ENCODE results near the gene CLBA1. TPM values are rescaled to one million over a fixed set of nuclear protein-coding genes. Genes with fewer than 3 reads are reported as not detected.

The CLBA1 gene
- total RNA-seq (2014; rRNA removed) (19.2 and 27.5 TPM in 2 replicates), Bru-seq, nascent RNA (percentile 57 among the genes with signal in this experiment), BruChase-seq, experiment 1, labeled RNA remaining after a 6-hour chase (percentile 66 among the genes with signal in this experiment), BruChase-seq, experiment 2, labeled RNA remaining after a 2-hour chase (percentile 62 among the genes with signal in this experiment)
- long read RNA-seq, transcript CLBA1-202 (5 exons, 2,370 nt) = major isoform, 29 of 63 reads
- long read RNA-seq, partial matches to known transcripts = 1 of 63 reads
- long read RNA-seq, other reads (novel, unspliced or antisense) = 29 of 63 reads

DNA sequence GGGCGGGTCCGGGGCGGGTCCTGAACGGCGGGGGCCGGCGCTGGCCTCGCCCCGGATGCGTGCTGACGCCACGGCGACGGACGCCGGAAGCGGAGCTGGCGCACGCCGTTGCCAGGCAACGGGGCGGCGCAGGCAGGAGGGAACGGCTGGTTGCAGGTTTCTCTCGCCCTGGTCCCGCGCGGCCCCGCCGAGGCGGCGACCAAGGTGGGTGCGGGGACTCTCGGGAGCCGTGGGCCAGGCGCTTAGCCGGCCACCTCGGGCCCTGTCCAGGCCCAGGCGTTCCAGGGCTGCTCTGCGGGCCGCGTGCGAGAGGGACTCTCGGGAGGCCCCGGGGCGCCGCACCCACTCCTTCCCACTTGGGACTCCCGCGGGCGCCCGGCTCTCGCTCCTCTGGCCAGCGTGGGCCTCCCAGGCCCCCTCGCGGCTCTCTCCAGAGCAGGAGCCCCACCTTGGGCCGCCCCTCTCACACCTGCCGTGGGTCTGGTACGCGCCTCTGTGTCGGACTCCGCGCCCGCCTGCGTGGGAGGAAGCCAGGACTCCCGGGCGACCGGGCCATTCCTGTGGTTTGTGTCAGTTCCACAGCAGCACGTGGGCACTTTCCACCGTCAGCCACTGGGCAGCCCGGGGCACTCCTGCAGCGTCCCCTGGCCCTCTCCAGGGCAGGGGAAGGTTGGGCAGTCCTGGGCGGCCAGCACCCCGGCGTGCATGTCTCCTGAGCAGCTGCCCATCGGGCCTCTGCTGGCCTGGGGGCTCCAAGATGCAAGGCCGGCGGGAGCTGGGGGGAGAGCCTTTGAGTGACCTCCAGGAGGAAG is at the start of gene CLBA1:
CLBA1 (plus strand) TSS at position 114 of the 812 bp plus-strand sequence; CDS start at position 758, 644 bp downstream.
- Histone ChIP-seq H3F3A (ENCODE audit: low read length, unreplicated experiment) (no peaks in the 10 kb centered on the region), H3K9me3 (ENCODE audit: low read length) (no peaks in the 10 kb centered on the region), H3K4me2 (ENCODE audit: low read length) (peak within 1 kb of the TSS; percentile 100), H3K4me1 (ENCODE audit: insufficient read depth, low read length) (peaks cover 13% of the 10 kb centered on the region), H3K36me3 (ENCODE audit: low read depth, low read length) (no peaks in the 10 kb centered on the region), H3K4me3 (ENCODE audit: low read length) (peak within 1 kb of the TSS; percentile 93), H3K27ac (ENCODE audit: low read length) (peak within 1 kb of the TSS; percentile 68), H2AFZ (ENCODE audit: low read length) (peak within 1 kb of the TSS; percentile 90), H3K9me2 (replicated peaks; ENCODE audit: low read length) (no peaks in the 10 kb centered on the region), H3K27me3 (ENCODE audit: low read length) (no peaks in the 10 kb centered on the region), H3K9ac (ENCODE audit: low read length) (peak within 1 kb of the TSS; percentile 96), H4K20me1 (ENCODE audit: low read length) (no peaks in the 10 kb centered on the region), H3K79me2 (ENCODE audit: low read length) (peaks cover 15% of the 10 kb centered on the region)
- TF ChIP-seq EZH2phosphoT487 (IDR thresholded peaks at IDR 0.05; ENCODE audit: borderline replicate concordance, low read length) = no peak
- TF ChIP-seq EZH2 (IDR thresholded peaks at IDR 0.05; ENCODE audit: low read length, unreplicated experiment) = no peak
- TF ChIP-seq, protein P1, sequence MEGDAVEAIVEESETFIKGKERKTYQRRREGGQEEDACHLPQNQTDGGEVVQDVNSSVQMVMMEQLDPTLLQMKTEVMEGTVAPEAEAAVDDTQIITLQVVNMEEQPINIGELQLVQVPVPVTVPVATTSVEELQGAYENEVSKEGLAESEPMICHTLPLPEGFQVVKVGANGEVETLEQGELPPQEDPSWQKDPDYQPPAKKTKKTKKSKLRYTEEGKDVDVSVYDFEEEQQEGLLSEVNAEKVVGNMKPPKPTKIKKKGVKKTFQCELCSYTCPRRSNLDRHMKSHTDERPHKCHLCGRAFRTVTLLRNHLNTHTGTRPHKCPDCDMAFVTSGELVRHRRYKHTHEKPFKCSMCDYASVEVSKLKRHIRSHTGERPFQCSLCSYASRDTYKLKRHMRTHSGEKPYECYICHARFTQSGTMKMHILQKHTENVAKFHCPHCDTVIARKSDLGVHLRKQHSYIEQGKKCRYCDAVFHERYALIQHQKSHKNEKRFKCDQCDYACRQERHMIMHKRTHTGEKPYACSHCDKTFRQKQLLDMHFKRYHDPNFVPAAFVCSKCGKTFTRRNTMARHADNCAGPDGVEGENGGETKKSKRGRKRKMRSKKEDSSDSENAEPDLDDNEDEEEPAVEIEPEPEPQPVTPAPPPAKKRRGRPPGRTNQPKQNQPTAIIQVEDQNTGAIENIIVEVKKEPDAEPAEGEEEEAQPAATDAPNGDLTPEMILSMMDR (conservative IDR thresholded peaks at IDR 0.05; ENCODE audit: low read depth, low read length) = no peak
- CTCF ChIA-PET = interaction anchor here (0.8 kb wide), 1 partner anchor 13 kb away, joined by 4 read pairs; no protein-coding TSS in a partner anchor
- POLR2A ChIA-PET (ENCODE audit: unreplicated experiment) = interaction anchor here (0.6 to 1.2 kb wide), 5 partner anchors 12 to 41 kb away, joined by 3 to 6 read pairs (median 5); no protein-coding TSS in a partner anchor
- DNase-seq = peak; percentile 95
- intact Hi-C loops (cut with micrococcal nuclease) = no loop called here
- no TSS peak for BruUV-seq (replicated peaks)
- peak; percentile 90 for ATAC-seq

GRCh38 chr14:104935955-104936354 is 49.6 kb upstream of the CLBA1 start:
- ChIA-PET CTCF (no interaction called here), POLR2A (ENCODE audit: unreplicated experiment) (no interaction called here)
- TF ChIP-seq, protein P1 (conservative IDR thresholded peaks at IDR 0.05; ENCODE audit: low read depth, low read length) = no peak
- TF ChIP-seq EZH2 (IDR thresholded peaks at IDR 0.05; ENCODE audit: low read length, unreplicated experiment) (no peak), EZH2phosphoT487 (IDR thresholded peaks at IDR 0.05; ENCODE audit: borderline replicate concordance, low read length) (no peak)
- no TSS peak for BruUV-seq (replicated peaks)
- no peak overlapping the region for H3K27ac ChIP-seq (ENCODE audit: low read length)
- H3F3A ChIP-seq (ENCODE audit: low read length, unreplicated experiment) = no peaks in the 10 kb centered on the region
- no peak overlapping the region for H3K4me3 ChIP-seq (ENCODE audit: low read length)
- no peaks in the 10 kb centered on the region for H3K27me3 ChIP-seq (ENCODE audit: low read length)
- H3K36me3 ChIP-seq (ENCODE audit: low read depth, low read length) = no peaks in the 10 kb centered on the region
- H2AFZ ChIP-seq (ENCODE audit: low read length) = no peak overlapping the region
- no peak overlapping the region for H3K4me2 ChIP-seq (ENCODE audit: low read length)
- ATAC-seq (no peak), DNase-seq (no peak)
- H3K9me3 ChIP-seq (ENCODE audit: low read length) = no peaks in the 10 kb centered on the region
- H3K4me1 ChIP-seq (ENCODE audit: insufficient read depth, low read length) = no peaks in the 10 kb centered on the region
- intact Hi-C loops (cut with micrococcal nuclease) = no loop called here
- H3K79me2 ChIP-seq (ENCODE audit: low read length) = no peaks in the 10 kb centered on the region
- no peaks in the 10 kb centered on the region for H3K9me2 ChIP-seq (replicated peaks; ENCODE audit: low read length)
- no peak overlapping the region for H3K9ac ChIP-seq (ENCODE audit: low read length)
- no peaks in the 10 kb centered on the region for H4K20me1 ChIP-seq (ENCODE audit: low read length)

Measured in PC-3 (cell line).